SKM-1 (cell line): ENCODE data around the gene TGFB1I1.
"Not testable (repeated sequence)": the region's sequence is repeated elsewhere in the genome, so short reads cannot be mapped to it uniquely, and the experiment has no call there.

ENCODE experiments used
- DNase-seq: peaks from one replicate; lab custom pipeline; 2025; ENCODE audit not compliant: unreplicated experiment; lab: John Stamatoyannopoulos, UW

TGFB1I1 gene

GRCh38 chr16:31467858-31468257 lies 4.1 kb upstream of the TGFB1I1 start:
- DNase-seq: no peak

- no peak for DNase-seq
Observed at GRCh38 chr16:31470615-31471014, 1.3 kb upstream of the TGFB1I1 start.

- DNase-seq: no peak
Observed at GRCh38 chr16:31471241-31471874, 594 bp upstream of the TGFB1I1 start.

GRCh38 chr16:31472709-31473203 lies 804 bp downstream of the TGFB1I1 start:
- no peak for DNase-seq

GRCh38 chr16:31473264-31473984 lies 1.5 kb downstream of the TGFB1I1 start:
- no peak for DNase-seq

- no peak for DNase-seq
Observed at GRCh38 chr16:31474173-31474714, 2.3 kb downstream of the TGFB1I1 start.

- no peak for DNase-seq
Observed at GRCh38 chr16:31474773-31475738, 3.1 kb downstream of the TGFB1I1 start.

GRCh38 chr16:31475946-31476302 lies 4.0 kb downstream of the TGFB1I1 start:
- DNase-seq: no peak

GRCh38 chr16:31476303-31477219 lies 4.6 kb downstream of the TGFB1I1 start:
- DNase-seq: no peak

GRCh38 chr16:31477220-31478216 lies 5.6 kb downstream of the TGFB1I1 start:
- no peak for DNase-seq

GRCh38 chr16:31478956-31479355 lies 7.0 kb downstream of the TGFB1I1 start:
- no peak for DNase-seq

- DNase-seq: no peak
Observed at GRCh38 chr16:31479751-31480150, 7.8 kb downstream of the TGFB1I1 start.

GRCh38 chr16:31480851-31481536 lies 9.0 kb downstream of the TGFB1I1 start:
- no peak for DNase-seq

- no peak for DNase-seq
Observed at GRCh38 chr16:31483081-31483480, 11.1 kb downstream of the TGFB1I1 start, which contains the start of gene SLC5A2. TSS of gene SLC5A2 (plus strand) at chr16:31483123. CDS start at chr16:31483137, 14 bp downstream.

- DNase-seq: not testable (repeated sequence)
Observed at GRCh38 chr16:31484048-31484447, 12.1 kb downstream of the TGFB1I1 start.

GRCh38 chr16:31484491-31485171 lies 12.7 kb downstream of the TGFB1I1 start:
- no peak for DNase-seq

GRCh38 chr16:31485571-31485970 lies 13.6 kb downstream of the TGFB1I1 start:
- DNase-seq: no peak

- DNase-seq: no peak
Observed at GRCh38 chr16:31486045-31486444, 14.1 kb downstream of the TGFB1I1 start.
